ENCODE measurements around the gene EEF1AKMT2. TPM values are rescaled to one million over a fixed set of nuclear protein-coding genes. Genes with fewer than 3 reads are reported as not detected.

EEF1AKMT2 gene
- total and polyA plus RNA-seq, 2 of the 13 experiments (the other 11 are each of a cell fraction or from before 2014, with no cell fraction given), result 11.3 to 19.3 TPM

DNA sequence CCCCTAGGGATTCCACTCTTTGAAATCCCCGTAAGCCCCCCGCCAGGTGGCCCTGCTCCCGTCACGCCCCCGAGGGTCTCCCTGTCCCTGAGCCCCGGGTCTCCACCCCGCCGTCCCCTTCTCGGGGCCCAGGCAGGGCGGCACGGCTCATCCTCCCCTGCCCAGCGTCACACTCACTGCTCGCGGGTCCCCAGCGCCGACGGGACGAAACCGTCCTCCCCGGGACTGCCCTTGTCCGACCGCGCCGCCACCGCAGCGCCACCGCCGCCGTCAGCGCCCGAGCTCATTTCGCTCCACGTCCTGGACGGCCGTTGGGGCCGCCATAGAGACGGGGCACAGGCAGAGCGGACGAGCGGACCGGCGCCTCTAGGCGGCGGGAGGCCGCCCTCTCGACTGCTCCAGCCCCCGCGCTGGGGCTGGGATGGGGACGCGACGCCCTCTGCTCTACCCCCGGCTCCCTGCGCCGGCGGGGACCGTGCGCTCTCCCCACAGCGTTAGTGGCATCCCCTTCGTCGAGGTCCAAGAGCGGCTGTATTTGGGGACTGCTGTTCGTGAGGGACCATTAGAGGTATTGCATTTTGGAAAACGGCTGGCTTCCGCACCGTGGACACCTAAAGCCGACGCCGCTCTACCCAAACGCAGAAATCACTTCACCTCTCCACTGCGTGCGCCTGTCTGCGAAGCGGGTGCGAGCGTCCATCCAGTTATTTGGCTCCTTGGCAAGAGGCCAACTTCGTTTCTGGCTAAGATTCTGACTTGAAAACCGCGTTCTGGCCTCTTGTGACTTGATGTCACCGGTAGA, at the start of gene EEF1AKMT2 (continued):
- TF ChIP-seq, protein P1, sequence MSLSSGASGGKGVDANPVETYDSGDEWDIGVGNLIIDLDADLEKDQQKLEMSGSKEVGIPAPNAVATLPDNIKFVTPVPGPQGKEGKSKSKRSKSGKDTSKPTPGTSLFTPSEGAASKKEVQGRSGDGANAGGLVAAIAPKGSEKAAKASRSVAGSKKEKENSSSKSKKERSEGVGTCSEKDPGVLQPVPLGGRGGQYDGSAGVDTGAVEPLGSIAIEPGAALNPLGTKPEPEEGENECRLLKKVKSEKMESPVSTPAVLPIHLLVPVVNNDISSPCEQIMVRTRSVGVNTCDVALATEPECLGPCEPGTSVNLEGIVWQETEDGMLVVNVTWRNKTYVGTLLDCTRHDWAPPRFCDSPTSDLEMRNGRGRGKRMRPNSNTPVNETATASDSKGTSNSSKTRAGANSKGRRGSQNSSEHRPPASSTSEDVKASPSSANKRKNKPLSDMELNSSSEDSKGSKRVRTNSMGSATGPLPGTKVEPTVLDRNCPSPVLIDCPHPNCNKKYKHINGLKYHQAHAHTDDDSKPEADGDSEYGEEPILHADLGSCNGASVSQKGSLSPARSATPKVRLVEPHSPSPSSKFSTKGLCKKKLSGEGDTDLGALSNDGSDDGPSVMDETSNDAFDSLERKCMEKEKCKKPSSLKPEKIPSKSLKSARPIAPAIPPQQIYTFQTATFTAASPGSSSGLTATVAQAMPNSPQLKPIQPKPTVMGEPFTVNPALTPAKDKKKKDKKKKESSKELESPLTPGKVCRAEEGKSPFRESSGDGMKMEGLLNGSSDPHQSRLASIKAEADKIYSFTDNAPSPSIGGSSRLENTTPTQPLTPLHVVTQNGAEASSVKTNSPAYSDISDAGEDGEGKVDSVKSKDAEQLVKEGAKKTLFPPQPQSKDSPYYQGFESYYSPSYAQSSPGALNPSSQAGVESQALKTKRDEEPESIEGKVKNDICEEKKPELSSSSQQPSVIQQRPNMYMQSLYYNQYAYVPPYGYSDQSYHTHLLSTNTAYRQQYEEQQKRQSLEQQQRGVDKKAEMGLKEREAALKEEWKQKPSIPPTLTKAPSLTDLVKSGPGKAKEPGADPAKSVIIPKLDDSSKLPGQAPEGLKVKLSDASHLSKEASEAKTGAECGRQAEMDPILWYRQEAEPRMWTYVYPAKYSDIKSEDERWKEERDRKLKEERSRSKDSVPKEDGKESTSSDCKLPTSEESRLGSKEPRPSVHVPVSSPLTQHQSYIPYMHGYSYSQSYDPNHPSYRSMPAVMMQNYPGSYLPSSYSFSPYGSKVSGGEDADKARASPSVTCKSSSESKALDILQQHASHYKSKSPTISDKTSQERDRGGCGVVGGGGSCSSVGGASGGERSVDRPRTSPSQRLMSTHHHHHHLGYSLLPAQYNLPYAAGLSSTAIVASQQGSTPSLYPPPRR (CRISPR knock-in tag; IDR thresholded peaks at IDR 0.05; ENCODE audit: borderline replicate concordance), result no peak; the same call in none of the 2 replicates
- TF ChIP-seq SMAD3 (CRISPR knock-in tag; IDR thresholded peaks at IDR 0.05), result peak; percentile 55; the same call in 1 of the 2 replicates
- TF ChIP-seq, protein P2, sequence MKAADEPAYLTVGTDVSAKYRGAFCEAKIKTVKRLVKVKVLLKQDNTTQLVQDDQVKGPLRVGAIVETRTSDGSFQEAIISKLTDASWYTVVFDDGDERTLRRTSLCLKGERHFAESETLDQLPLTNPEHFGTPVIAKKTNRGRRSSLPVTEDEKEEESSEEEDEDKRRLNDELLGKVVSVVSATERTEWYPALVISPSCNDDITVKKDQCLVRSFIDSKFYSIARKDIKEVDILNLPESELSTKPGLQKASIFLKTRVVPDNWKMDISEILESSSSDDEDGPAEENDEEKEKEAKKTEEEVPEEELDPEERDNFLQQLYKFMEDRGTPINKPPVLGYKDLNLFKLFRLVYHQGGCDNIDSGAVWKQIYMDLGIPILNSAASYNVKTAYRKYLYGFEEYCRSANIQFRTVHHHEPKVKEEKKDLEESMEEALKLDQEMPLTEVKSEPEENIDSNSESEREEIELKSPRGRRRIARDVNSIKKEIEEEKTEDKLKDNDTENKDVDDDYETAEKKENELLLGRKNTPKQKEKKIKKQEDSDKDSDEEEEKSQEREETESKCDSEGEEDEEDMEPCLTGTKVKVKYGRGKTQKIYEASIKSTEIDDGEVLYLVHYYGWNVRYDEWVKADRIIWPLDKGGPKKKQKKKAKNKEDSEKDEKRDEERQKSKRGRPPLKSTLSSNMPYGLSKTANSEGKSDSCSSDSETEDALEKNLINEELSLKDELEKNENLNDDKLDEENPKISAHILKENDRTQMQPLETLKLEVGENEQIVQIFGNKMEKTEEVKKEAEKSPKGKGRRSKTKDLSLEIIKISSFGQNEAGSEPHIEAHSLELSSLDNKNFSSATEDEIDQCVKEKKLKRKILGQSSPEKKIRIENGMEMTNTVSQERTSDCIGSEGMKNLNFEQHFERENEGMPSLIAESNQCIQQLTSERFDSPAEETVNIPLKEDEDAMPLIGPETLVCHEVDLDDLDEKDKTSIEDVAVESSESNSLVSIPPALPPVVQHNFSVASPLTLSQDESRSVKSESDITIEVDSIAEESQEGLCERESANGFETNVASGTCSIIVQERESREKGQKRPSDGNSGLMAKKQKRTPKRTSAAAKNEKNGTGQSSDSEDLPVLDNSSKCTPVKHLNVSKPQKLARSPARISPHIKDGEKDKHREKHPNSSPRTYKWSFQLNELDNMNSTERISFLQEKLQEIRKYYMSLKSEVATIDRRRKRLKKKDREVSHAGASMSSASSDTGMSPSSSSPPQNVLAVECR (CRISPR knock-in tag; IDR thresholded peaks at IDR 0.05; ENCODE audit: borderline replicate concordance), result peak; percentile 95
- TF ChIP-seq, protein P3, sequence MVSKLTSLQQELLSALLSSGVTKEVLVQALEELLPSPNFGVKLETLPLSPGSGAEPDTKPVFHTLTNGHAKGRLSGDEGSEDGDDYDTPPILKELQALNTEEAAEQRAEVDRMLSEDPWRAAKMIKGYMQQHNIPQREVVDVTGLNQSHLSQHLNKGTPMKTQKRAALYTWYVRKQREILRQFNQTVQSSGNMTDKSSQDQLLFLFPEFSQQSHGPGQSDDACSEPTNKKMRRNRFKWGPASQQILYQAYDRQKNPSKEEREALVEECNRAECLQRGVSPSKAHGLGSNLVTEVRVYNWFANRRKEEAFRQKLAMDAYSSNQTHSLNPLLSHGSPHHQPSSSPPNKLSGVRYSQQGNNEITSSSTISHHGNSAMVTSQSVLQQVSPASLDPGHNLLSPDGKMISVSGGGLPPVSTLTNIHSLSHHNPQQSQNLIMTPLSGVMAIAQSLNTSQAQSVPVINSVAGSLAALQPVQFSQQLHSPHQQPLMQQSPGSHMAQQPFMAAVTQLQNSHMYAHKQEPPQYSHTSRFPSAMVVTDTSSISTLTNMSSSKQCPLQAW (CRISPR knock-in tag; IDR thresholded peaks at IDR 0.05), result peak; percentile 76; the same call in 1 of the 2 replicates
- TF ChIP-seq, protein P4, sequence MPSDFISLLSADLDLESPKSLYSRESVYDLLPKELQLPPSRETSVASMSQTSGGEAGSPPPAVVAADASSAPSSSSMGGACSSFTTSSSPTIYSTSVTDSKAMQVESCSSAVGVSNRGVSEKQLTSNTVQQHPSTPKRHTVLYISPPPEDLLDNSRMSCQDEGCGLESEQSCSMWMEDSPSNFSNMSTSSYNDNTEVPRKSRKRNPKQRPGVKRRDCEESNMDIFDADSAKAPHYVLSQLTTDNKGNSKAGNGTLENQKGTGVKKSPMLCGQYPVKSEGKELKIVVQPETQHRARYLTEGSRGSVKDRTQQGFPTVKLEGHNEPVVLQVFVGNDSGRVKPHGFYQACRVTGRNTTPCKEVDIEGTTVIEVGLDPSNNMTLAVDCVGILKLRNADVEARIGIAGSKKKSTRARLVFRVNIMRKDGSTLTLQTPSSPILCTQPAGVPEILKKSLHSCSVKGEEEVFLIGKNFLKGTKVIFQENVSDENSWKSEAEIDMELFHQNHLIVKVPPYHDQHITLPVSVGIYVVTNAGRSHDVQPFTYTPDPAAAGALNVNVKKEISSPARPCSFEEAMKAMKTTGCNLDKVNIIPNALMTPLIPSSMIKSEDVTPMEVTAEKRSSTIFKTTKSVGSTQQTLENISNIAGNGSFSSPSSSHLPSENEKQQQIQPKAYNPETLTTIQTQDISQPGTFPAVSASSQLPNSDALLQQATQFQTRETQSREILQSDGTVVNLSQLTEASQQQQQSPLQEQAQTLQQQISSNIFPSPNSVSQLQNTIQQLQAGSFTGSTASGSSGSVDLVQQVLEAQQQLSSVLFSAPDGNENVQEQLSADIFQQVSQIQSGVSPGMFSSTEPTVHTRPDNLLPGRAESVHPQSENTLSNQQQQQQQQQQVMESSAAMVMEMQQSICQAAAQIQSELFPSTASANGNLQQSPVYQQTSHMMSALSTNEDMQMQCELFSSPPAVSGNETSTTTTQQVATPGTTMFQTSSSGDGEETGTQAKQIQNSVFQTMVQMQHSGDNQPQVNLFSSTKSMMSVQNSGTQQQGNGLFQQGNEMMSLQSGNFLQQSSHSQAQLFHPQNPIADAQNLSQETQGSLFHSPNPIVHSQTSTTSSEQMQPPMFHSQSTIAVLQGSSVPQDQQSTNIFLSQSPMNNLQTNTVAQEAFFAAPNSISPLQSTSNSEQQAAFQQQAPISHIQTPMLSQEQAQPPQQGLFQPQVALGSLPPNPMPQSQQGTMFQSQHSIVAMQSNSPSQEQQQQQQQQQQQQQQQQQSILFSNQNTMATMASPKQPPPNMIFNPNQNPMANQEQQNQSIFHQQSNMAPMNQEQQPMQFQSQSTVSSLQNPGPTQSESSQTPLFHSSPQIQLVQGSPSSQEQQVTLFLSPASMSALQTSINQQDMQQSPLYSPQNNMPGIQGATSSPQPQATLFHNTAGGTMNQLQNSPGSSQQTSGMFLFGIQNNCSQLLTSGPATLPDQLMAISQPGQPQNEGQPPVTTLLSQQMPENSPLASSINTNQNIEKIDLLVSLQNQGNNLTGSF (CRISPR knock-in tag; IDR thresholded peaks at IDR 0.05), result no peak; the same call in 1 of the 2 replicates
- TF ChIP-seq KMT2A (CRISPR knock-in tag; IDR thresholded peaks at IDR 0.05), result peak; percentile 93
- TF ChIP-seq NFATC3 (CRISPR knock-in tag; IDR thresholded peaks at IDR 0.05), result peak; percentile 65; the same call in 1 of the 2 replicates
- TF ChIP-seq ZNF678 (CRISPR knock-in tag; IDR thresholded peaks at IDR 0.05), result no peak
- TF ChIP-seq ATAD3A (CRISPR knock-in tag; IDR thresholded peaks at IDR 0.05), result no peak
- TF ChIP-seq, protein P5, sequence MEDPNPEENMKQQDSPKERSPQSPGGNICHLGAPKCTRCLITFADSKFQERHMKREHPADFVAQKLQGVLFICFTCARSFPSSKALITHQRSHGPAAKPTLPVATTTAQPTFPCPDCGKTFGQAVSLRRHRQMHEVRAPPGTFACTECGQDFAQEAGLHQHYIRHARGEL (CRISPR knock-in tag; IDR thresholded peaks at IDR 0.05), result no peak
